HEK293 (cell line): ENCODE results near the gene AADAC.

ENCODE experiments used
- CTCF ChIA-PET: fragments of 350-600 bp; formaldehyde crosslinking; extraction: SDS; loops from one replicate; lab custom pipeline; 2021; ENCODE audit warnings: antibody characterized with exemption; lab: Yijun Ruan, JAX
- POLR2A ChIA-PET: fragments of 300-600 bp; formaldehyde crosslinking; extraction: SDS; loops from one replicate; lab custom pipeline; 2020; ENCODE audit warnings: antibody characterized with exemption, inconsistent platforms; lab: Yijun Ruan, JAX
- H3K27ac ChIP-seq: fragments of 200-500 bp; sonication (Bioruptor generic); 2 replicates; pipeline ENCODE4 v1.5.1; 2014; ENCODE audit warnings: low read depth, low read length, control low read depth, inconsistent platforms; ENCODE audit errors: extremely low read depth
- H3K36me3 ChIP-seq, 2 experiments: fragments of 200-500 bp in 1 of 2; sonication (Bioruptor generic) in 1 of 2; 1 replicate in 1 of 2; 2 replicates in 1 of 2; pipeline ENCODE4 v1.5.1; 2014 to 2017; ENCODE audit warnings: inconsistent platforms in 2 of 2, low read length in 2 of 2; ENCODE audit not compliant: control insufficient read depth in 2 of 2, insufficient read depth in 1 of 2
- H3K4me1 ChIP-seq: fragments of 200-500 bp; sonication (Bioruptor generic); 2 replicates; pipeline ENCODE4 v1.5.1; 2014; ENCODE audit warnings: mild to moderate bottlenecking, low read length, inconsistent platforms; ENCODE audit not compliant: control insufficient read depth, insufficient read depth
- H3K4me3 ChIP-seq: 2 replicates; pipeline ENCODE4 v1.5.1; 2011; ENCODE audit warnings: low read depth, mild to moderate bottlenecking, control low read depth, low read length, moderate library complexity
- H3K9me3 ChIP-seq: fragments of 200-500 bp; sonication (Bioruptor generic); 2 replicates; pipeline ENCODE4 v1.5.1; 2014; ENCODE audit warnings: low read depth, low read length, inconsistent platforms; ENCODE audit not compliant: control insufficient read depth, insufficient read depth
- BCL11A ChIP-seq: fragments of 450-650 bp; formaldehyde crosslinking; IDR thresholded peaks from 2 replicates; pipeline ENCODE4 v1.5.1; 2016; ENCODE audit warnings: low read depth, missing biosample characterization, missing genetic modification characterization
- FEZF1 ChIP-seq: fragments of 450-650 bp; formaldehyde crosslinking; IDR thresholded peaks from 2 replicates; pipeline ENCODE4 v1.5.1; 2016; ENCODE audit warnings: missing biosample characterization, missing genetic modification characterization
- GFI1B ChIP-seq: fragments of 450-650 bp; formaldehyde crosslinking; IDR thresholded peaks from 2 replicates; pipeline ENCODE4 v1.5.1; 2016; ENCODE audit warnings: missing biosample characterization, missing genetic modification characterization
- GLI2 ChIP-seq: fragments of 450-650 bp; formaldehyde crosslinking; IDR thresholded peaks from 2 replicates; pipeline ENCODE4; 2017; ENCODE audit warnings: missing biosample characterization, missing genetic modification characterization, low read depth, borderline replicate concordance
- IKZF3 ChIP-seq: fragments of 450-650 bp; IDR thresholded peaks from 2 replicates; pipeline ENCODE4 v1.5.0; 2018; ENCODE audit warnings: missing biosample characterization, mild to moderate bottlenecking, missing genetic modification characterization, moderate library complexity
- OSR2 ChIP-seq: fragments of 450-650 bp; formaldehyde crosslinking; IDR thresholded peaks from 2 replicates; pipeline ENCODE4 v1.5.1; 2016; ENCODE audit warnings: missing biosample characterization, missing genetic modification characterization
- TRIM28 ChIP-seq: IDR thresholded peaks from 2 replicates; pipeline ENCODE4 v1.6.1; 2011; ENCODE audit warnings: low read length, control low read depth, borderline replicate concordance
- WT1 ChIP-seq: fragments of 450-650 bp; formaldehyde crosslinking; IDR thresholded peaks from 2 replicates; pipeline ENCODE4 v1.5.1; 2016; ENCODE audit warnings: missing biosample characterization, missing genetic modification characterization
- YY1 ChIP-seq: fragments of 450-650 bp; formaldehyde crosslinking; IDR thresholded peaks from 2 replicates; pipeline ENCODE4 v1.5.1; 2018; ENCODE audit warnings: missing biosample characterization, missing genetic modification characterization
- ZBTB7A ChIP-seq: fragments of 450-650 bp; formaldehyde crosslinking; IDR thresholded peaks from 2 replicates; pipeline ENCODE4 v1.5.1; 2016; ENCODE audit warnings: low read depth, missing biosample characterization, missing genetic modification characterization
- ZFP41 ChIP-seq: fragments of 450-650 bp; formaldehyde crosslinking; IDR thresholded peaks from 2 replicates; pipeline ENCODE4 v1.5.1; 2016; ENCODE audit warnings: missing biosample characterization, missing genetic modification characterization, borderline replicate concordance
- ZFP69B ChIP-seq: fragments of 450-650 bp; formaldehyde crosslinking; IDR thresholded peaks from 2 replicates; pipeline ENCODE4 v1.5.1; 2016; ENCODE audit warnings: missing biosample characterization, missing genetic modification characterization
- ZNF114 ChIP-seq: fragments of 450-650 bp; formaldehyde crosslinking; IDR thresholded peaks from 2 replicates; pipeline ENCODE4 v1.5.0; 2017; ENCODE audit warnings: missing biosample characterization, missing genetic modification characterization
- ZNF138 ChIP-seq: fragments of 450-650 bp; formaldehyde crosslinking; IDR thresholded peaks from 2 replicates; pipeline ENCODE4 v1.5.1; 2016; ENCODE audit warnings: missing biosample characterization, missing genetic modification characterization, borderline replicate concordance
- ZNF19 ChIP-seq: fragments of 450-650 bp; formaldehyde crosslinking; IDR thresholded peaks from 2 replicates; pipeline ENCODE4; 2016; ENCODE audit warnings: missing biosample characterization, missing genetic modification characterization, low read depth
- ZNF292 ChIP-seq: fragments of 450-650 bp; formaldehyde crosslinking; IDR thresholded peaks from 2 replicates; pipeline ENCODE4 v1.5.1; 2016; ENCODE audit warnings: low read depth, missing biosample characterization, missing genetic modification characterization, borderline replicate concordance
- ZNF354C ChIP-seq: fragments of 450-650 bp; formaldehyde crosslinking; IDR thresholded peaks from 2 replicates; pipeline ENCODE4 v1.5.1; 2016; ENCODE audit warnings: missing biosample characterization, missing genetic modification characterization, low read depth, borderline replicate concordance
- ZNF394 ChIP-seq: fragments of 450-650 bp; formaldehyde crosslinking; IDR thresholded peaks from 2 replicates; pipeline ENCODE4 v1.5.1; 2016; ENCODE audit warnings: missing biosample characterization, missing genetic modification characterization, mild to moderate bottlenecking, moderate library complexity, borderline replicate concordance
- ZNF48 ChIP-seq: fragments of 450-650 bp; formaldehyde crosslinking; IDR thresholded peaks from 2 replicates; pipeline ENCODE4 v1.5.1; 2016; ENCODE audit warnings: missing biosample characterization, missing genetic modification characterization
- ZNF521 ChIP-seq: fragments of 450-650 bp; formaldehyde crosslinking; IDR thresholded peaks from 2 replicates; pipeline ENCODE4 v1.5.1; 2017; ENCODE audit warnings: missing biosample characterization, mild to moderate bottlenecking, missing genetic modification characterization
- ZNF596 ChIP-seq: fragments of 450-650 bp; IDR thresholded peaks from 2 replicates; pipeline ENCODE4 v1.5.0; 2018; ENCODE audit warnings: missing biosample characterization, mild to moderate bottlenecking, missing genetic modification characterization, moderate library complexity
- ZNF610 ChIP-seq: fragments of 450-650 bp; formaldehyde crosslinking; IDR thresholded peaks from 2 replicates; pipeline ENCODE4 v1.5.1; 2016; ENCODE audit warnings: missing biosample characterization, missing genetic modification characterization, borderline replicate concordance
- ZNF621 ChIP-seq: fragments of 450-650 bp; formaldehyde crosslinking; IDR thresholded peaks from 2 replicates; pipeline ENCODE4 v1.5.1; 2017; ENCODE audit warnings: missing biosample characterization, missing genetic modification characterization
- ZNF776 ChIP-seq: fragments of 450-650 bp; formaldehyde crosslinking; IDR thresholded peaks from 2 replicates; pipeline ENCODE4 v1.5.0; 2017; ENCODE audit warnings: missing biosample characterization, missing genetic modification characterization, borderline replicate concordance
- ZNF791 ChIP-seq: fragments of 450-650 bp; formaldehyde crosslinking; IDR thresholded peaks from 2 replicates; pipeline ENCODE4 v1.5.1; 2016; ENCODE audit warnings: missing biosample characterization, missing genetic modification characterization
- TF ChIP-seq, protein P1 (sequence below): fragments of 450-650 bp; formaldehyde crosslinking; conservative IDR thresholded peaks from 2 replicates; pipeline ENCODE4 v1.5.1; 2016; ENCODE audit warnings: low read depth, missing biosample characterization, missing genetic modification characterization
- TF ChIP-seq, protein P2 (sequence below): fragments of 450-650 bp; formaldehyde crosslinking; IDR thresholded peaks from 2 replicates; pipeline ENCODE4 v1.5.1; 2016; ENCODE audit warnings: missing biosample characterization, missing genetic modification characterization
- TF ChIP-seq, protein P3 (sequence below): fragments of 450-650 bp; formaldehyde crosslinking; IDR thresholded peaks from 2 replicates; pipeline ENCODE4 v1.5.1; 2016; ENCODE audit warnings: missing biosample characterization, missing genetic modification characterization, borderline replicate concordance
- TF ChIP-seq, protein P4 (sequence below): fragments of 450-650 bp; formaldehyde crosslinking; IDR thresholded peaks from 2 replicates; pipeline ENCODE4 v1.5.1; 2017; ENCODE audit warnings: missing biosample characterization, missing genetic modification characterization

Gene AADAC

DNA sequence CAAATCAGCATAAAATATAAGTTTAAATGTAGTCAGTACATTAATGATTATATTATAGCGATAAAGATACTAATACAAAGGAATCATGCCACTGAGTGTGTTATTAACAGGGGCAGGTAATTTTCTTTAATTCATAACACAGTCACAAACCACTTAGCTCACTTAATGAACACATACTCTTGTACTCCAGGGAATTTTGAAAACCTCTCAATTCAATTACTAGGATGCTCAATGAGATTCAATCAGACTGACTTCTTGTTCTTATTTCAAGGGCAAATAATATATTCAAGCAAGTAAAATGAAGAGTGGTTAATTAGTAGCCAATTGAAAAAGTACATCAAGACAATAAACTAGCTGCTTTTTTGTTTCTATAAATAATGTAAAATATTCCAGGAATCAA lies 53.8 kb downstream of the AADAC start:
- POLR2A ChIA-PET: no interaction called here
- TF ChIP-seq ZFP69B (tag by site-specific recombination): no peak
- TF ChIP-seq ZNF610 (tag by site-specific recombination): no peak
- TF ChIP-seq GLI2: no peak
- TF ChIP-seq ZBTB7A (tag by site-specific recombination): no peak
- TF ChIP-seq FEZF1 (tag by site-specific recombination): no peak
- no peak for TF ChIP-seq ZNF621 (tag by site-specific recombination)
- no peak for TF ChIP-seq ZNF292 (tag by site-specific recombination)
- no peak for TF ChIP-seq YY1 (tag by site-specific recombination)
- TF ChIP-seq ZNF114: no peak
- TF ChIP-seq ZFP41 (tag by site-specific recombination): no peak
- no peak for TF ChIP-seq WT1
- no peak for TF ChIP-seq ZNF776 (tag by site-specific recombination)
- no peak for TF ChIP-seq IKZF3 (tag by site-specific recombination)
- no peak for TF ChIP-seq ZNF354C
- no peak for TF ChIP-seq ZNF138
- TF ChIP-seq, protein P1, sequence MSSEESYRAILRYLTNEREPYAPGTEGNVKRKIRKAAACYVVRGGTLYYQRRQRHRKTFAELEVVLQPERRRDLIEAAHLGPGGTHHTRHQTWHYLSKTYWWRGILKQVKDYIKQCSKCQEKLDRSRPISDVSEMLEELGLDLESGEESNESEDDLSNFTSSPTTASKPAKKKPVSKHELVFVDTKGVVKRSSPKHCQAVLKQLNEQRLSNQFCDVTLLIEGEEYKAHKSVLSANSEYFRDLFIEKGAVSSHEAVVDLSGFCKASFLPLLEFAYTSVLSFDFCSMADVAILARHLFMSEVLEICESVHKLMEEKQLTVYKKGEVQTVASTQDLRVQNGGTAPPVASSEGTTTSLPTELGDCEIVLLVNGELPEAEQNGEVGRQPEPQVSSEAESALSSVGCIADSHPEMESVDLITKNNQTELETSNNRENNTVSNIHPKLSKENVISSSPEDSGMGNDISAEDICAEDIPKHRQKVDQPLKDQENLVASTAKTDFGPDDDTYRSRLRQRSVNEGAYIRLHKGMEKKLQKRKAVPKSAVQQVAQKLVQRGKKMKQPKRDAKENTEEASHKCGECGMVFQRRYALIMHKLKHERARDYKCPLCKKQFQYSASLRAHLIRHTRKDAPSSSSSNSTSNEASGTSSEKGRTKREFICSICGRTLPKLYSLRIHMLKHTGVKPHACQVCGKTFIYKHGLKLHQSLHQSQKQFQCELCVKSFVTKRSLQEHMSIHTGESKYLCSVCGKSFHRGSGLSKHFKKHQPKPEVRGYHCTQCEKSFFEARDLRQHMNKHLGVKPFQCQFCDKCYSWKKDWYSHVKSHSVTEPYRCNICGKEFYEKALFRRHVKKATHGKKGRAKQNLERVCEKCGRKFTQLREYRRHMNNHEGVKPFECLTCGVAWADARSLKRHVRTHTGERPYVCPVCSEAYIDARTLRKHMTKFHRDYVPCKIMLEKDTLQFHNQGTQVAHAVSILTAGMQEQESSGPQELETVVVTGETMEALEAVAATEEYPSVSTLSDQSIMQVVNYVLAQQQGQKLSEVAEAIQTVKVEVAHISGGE (tag by site-specific recombination): no peak
- TF ChIP-seq, protein P2, sequence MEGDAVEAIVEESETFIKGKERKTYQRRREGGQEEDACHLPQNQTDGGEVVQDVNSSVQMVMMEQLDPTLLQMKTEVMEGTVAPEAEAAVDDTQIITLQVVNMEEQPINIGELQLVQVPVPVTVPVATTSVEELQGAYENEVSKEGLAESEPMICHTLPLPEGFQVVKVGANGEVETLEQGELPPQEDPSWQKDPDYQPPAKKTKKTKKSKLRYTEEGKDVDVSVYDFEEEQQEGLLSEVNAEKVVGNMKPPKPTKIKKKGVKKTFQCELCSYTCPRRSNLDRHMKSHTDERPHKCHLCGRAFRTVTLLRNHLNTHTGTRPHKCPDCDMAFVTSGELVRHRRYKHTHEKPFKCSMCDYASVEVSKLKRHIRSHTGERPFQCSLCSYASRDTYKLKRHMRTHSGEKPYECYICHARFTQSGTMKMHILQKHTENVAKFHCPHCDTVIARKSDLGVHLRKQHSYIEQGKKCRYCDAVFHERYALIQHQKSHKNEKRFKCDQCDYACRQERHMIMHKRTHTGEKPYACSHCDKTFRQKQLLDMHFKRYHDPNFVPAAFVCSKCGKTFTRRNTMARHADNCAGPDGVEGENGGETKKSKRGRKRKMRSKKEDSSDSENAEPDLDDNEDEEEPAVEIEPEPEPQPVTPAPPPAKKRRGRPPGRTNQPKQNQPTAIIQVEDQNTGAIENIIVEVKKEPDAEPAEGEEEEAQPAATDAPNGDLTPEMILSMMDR (tag by site-specific recombination): no peak
- no peak for TF ChIP-seq OSR2 (tag by site-specific recombination)
- TF ChIP-seq ZNF19 (tag by site-specific recombination): no peak
- TF ChIP-seq, all 188 proteins: peak for 0
- no peak overlapping the region for H3K4me3 ChIP-seq
- H3K4me1 ChIP-seq: no peaks in the 10 kb centered on the region
- CTCF ChIA-PET: no interaction called here
- no peak overlapping the region for H3K27ac ChIP-seq
- H3K9me3 ChIP-seq: no peaks in the 10 kb centered on the region
- no peaks in the 10 kb centered on the region for H3K36me3 ChIP-seq

DNA sequence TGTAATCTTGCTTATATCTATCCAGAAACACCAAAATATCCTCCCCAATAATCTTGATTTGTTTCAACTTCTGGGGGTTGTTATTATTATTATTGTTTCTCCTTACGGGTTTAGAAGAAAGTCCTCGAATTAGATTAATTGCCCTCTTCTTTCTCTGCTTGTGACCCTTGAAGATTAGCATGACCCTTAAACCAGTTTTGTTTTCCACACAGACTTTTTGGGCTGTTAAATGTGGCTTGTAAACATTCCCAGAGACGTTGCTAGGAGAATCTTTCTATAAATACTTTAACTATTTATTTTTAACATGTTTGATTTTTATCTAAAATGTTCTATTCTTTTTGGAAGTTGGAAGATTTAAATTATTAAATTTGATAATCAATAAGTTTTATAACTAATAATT lies 55.3 kb downstream of the AADAC start:
- Histone ChIP-seq H3K27ac (no peak overlapping the region), H3K4me1 (no peaks in the 10 kb centered on the region), H3K4me3 (no peak overlapping the region), H3K36me3 (no peaks in the 10 kb centered on the region), H3K9me3 (no peaks in the 10 kb centered on the region)
- ChIA-PET CTCF (interaction anchor here (0.6 kb wide), 1 partner anchor 578 kb away, joined by 3 read pairs; no protein-coding TSS in a partner anchor), POLR2A (no interaction called here)
- no peak for TF ChIP-seq ZNF48
- TF ChIP-seq BCL11A: no peak
- TF ChIP-seq, protein P3, sequence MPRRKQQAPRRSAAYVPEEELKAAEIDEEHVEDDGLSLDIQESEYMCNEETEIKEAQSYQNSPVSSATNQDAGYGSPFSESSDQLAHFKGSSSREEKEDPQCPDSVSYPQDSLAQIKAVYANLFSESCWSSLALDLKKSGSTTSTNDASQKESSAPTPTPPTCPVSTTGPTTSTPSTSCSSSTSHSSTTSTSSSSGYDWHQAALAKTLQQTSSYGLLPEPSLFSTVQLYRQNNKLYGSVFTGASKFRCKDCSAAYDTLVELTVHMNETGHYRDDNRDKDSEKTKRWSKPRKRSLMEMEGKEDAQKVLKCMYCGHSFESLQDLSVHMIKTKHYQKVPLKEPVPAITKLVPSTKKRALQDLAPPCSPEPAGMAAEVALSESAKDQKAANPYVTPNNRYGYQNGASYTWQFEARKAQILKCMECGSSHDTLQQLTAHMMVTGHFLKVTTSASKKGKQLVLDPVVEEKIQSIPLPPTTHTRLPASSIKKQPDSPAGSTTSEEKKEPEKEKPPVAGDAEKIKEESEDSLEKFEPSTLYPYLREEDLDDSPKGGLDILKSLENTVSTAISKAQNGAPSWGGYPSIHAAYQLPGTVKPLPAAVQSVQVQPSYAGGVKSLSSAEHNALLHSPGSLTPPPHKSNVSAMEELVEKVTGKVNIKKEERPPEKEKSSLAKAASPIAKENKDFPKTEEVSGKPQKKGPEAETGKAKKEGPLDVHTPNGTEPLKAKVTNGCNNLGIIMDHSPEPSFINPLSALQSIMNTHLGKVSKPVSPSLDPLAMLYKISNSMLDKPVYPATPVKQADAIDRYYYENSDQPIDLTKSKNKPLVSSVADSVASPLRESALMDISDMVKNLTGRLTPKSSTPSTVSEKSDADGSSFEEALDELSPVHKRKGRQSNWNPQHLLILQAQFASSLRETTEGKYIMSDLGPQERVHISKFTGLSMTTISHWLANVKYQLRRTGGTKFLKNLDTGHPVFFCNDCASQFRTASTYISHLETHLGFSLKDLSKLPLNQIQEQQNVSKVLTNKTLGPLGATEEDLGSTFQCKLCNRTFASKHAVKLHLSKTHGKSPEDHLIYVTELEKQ: no peak
- TF ChIP-seq TRIM28: no peak
- TF ChIP-seq ZNF521 (tag by site-specific recombination): no peak
- no peak for TF ChIP-seq ZNF791 (tag by site-specific recombination)
- no peak for TF ChIP-seq ZNF394 (tag by site-specific recombination)
- TF ChIP-seq, protein P4, sequence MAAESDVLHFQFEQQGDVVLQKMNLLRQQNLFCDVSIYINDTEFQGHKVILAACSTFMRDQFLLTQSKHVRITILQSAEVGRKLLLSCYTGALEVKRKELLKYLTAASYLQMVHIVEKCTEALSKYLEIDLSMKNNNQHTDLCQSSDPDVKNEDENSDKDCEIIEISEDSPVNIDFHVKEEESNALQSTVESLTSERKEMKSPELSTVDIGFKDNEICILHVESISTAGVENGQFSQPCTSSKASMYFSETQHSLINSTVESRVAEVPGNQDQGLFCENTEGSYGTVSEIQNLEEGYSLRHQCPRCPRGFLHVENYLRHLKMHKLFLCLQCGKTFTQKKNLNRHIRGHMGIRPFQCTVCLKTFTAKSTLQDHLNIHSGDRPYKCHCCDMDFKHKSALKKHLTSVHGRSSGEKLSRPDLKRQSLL: no peak
- no peak for TF ChIP-seq GFI1B (tag by site-specific recombination)
- no peak for TF ChIP-seq ZNF596 (tag by site-specific recombination)
